GM19238 (cell line): ENCODE measurements around the gene SNX30.

ENCODE experiments used
- DNase-seq: peaks from one replicate; pipeline ENCODE4 v3.0.0; 2011; ENCODE audit warnings: low spot score; ENCODE audit not compliant: insufficient read length

Gene SNX30

GRCh38 chr9:112820881-112821280, 70.3 kb downstream of the SNX30 start:
- DNase-seq: no peak

- no peak for DNase-seq
These were observed 72.1 kb downstream of the SNX30 start for GRCh38 chr9:112822618-112823017.

- no peak for DNase-seq
These were observed 72.7 kb downstream of the SNX30 start for GRCh38 chr9:112823257-112823656.

DNA sequence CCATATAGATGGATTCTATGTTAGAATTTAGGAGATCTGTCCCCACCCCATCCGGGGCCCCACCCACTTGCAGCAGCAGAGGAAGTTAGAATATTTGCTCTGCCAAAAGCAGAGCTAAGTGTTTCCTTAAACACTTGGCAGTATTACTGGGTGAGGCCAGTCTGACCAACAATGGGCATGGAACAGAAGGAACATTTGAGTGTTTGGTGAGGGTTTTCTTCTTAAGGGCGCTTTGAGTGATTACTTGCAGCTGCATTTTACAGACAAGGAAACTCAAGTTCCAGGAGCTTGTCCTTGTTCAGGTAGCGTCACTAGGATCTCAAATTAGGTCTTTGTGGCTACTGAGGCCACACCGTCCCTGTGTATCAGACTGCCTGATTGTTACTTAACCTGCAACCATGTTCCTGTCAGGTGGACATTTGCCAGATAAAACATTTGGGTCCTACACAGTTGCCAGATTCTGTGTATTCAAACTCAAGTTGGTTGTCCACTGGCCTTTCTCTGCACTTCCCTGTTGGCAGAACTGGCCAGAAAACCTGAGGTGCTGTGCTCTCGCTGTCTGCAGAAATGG, 80.8 kb downstream of the SNX30 start:
- no peak for DNase-seq

- DNase-seq: no peak
These were observed 81.4 kb downstream of the SNX30 start for GRCh38 chr9:112831969-112832368.

DNA sequence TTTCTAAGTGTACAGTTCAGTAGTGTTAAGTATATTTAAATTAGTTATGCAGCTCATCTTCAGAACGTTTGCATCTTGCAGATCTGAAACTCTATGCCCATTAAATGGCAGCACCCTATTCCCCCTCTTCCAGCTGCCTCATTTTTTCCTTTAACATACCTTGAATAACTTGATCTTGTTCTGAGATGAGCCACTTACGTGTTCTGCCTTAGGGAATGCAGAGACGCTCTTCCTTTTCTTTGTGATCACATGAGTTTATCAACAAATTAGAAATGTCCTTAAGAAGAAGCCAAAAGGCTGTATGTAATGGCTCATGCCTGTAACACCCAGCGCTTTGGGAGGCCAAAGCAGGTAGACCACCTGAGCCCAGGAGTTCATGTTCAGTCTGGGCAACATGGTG, 82.5 kb downstream of the SNX30 start:
- no peak for DNase-seq

- DNase-seq: no peak
These were observed 85.8 kb downstream of the SNX30 start for GRCh38 chr9:112836394-112836793.

DNA sequence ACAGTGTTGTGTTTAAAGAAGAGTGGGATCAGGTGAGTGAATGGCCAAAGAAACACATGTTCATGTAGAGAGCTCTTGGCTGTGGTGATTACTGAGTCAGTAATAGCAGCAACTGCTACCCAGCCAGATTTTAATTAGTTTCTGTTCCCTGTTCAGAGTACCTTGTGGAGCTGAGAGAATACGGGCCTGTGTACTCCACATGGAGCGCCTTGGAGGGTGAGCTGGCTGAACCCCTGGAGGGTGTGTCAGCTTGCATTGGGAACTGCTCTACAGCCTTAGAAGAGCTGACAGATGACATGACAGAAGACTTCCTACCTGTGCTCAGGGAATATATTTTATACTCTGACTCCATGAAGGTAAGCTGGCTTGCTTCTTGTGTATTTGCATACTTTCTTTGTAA, 87.8 kb downstream of the SNX30 start:
- DNase-seq: no peak

- no peak for DNase-seq
These were observed 88.8 kb downstream of the SNX30 start for GRCh38 chr9:112839331-112839730.

DNA sequence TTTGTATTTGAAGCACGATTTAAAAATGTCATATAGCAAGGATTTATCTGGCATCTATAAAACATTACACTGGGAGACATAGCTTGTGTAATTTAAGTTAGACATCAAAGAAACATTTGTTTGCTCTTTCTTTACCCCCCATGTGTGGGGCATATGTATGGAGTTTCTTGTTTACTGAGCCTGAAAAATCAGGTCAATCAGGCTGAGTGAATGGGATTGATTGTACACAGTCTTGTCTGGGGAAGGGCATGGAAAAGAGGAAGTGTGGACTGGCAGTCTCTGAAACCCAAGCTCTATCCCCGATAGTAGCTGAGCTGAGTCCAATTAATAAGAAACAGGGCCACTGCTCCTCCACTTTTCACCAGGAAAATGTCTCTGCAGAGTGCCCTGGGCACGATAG, 90.7 kb downstream of the SNX30 start:
- DNase-seq: no peak

DNA sequence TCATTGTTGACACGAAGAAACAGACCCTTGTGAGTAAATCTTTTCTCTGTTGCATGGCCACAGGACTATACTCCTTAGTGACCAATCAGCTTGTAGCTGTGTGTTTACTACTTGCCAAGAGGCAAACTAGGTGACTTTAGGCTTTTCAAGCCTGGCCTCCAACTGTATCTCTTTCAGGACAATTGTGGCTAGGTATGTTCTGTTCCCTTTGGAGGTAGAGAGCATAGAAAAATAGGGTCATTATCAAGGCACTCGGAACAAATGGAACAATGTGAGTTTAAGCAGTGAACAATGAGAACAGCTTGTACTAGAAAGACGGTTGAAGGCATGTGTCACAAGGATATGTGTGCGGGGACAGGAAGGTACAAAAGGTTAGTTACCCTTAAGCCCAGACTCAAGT, 92.0 kb downstream of the SNX30 start:
- no peak for DNase-seq

DNA sequence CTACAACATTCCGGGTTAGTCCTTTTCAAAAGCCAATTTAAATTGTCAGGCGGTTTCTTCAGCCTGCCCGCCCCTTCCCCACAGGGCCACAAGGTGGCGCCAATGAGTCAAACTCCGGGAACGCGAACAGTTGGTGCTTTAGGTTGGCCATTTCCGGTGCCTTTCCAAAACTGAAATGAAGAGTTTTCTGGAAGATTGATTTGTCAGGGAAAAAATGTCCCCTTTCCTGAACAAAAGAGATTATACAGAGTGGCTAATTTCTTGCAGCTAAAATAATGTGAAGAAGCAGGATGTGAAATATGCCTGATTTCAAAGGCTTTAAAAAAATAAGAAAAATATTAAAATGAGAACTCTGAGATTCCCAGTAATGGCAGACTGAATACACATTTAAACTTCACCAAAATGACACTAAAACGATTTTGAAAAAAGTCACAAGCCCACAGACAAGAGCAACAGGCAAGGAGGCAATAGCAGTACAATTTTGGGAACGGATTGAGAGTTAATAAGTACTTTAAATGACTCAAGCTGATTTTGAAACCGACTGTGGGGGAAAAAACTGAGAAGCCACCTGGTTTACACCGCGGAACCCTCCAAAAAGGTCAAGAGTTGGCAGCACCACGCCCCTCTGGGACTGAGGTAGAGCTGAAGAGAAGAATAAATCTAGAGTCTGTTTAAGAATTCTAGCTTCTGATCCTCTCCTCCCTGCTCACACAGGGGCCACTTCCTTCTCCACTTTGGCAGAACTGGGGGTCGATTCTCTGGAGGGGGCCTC, 94.4 kb downstream of the SNX30 start:
- DNase-seq: peak; percentile 68

- DNase-seq: no peak
These were observed 96.2 kb downstream of the SNX30 start for GRCh38 chr9:112846528-112847488.

DNA sequence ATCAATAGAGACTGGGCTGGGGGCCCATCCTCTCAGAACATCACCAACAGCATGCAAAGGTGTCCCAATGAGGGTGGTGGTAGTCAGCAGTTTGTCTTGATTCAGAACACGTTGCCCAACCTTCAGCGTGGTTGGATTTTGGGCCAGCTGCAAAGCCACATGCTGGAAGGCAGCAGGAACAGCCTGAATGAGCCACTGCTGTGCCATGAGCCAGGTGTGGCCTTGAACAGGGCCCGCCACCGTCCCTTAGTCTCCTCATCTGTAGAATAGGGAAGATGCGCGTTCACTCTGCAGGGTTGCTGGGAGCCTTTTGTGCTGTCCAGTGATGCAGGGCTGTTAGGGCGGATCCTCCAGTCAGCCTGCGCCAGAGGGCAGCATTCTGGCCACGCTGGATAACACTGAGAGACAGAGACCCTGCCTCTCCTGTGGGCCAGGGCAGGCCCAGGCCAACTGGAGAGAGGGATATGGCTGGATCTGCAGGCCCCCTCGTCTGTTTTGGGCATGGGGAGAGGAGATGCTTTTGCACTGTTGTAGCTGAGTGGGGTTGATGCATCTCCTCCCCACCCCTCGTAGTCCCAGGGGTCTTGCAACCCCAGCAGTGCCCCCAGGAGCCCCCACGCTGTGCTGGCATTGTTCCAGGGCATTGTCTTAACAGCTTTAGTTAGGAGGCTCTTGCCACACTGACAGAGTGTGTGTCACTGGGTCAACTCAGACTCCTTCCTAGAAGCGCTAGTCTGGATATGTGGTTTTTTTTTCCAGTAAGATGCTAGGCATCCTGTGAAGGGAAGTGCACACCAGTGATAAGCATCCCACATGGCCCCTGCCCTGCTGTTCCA, 98.0 kb downstream of the SNX30 start:
- no peak for DNase-seq

- DNase-seq: no peak
These were observed 98.9 kb downstream of the SNX30 start for GRCh38 chr9:112849363-112849922.

- DNase-seq: no peak
These were observed 100.3 kb downstream of the SNX30 start for GRCh38 chr9:112850840-112851239.

DNA sequence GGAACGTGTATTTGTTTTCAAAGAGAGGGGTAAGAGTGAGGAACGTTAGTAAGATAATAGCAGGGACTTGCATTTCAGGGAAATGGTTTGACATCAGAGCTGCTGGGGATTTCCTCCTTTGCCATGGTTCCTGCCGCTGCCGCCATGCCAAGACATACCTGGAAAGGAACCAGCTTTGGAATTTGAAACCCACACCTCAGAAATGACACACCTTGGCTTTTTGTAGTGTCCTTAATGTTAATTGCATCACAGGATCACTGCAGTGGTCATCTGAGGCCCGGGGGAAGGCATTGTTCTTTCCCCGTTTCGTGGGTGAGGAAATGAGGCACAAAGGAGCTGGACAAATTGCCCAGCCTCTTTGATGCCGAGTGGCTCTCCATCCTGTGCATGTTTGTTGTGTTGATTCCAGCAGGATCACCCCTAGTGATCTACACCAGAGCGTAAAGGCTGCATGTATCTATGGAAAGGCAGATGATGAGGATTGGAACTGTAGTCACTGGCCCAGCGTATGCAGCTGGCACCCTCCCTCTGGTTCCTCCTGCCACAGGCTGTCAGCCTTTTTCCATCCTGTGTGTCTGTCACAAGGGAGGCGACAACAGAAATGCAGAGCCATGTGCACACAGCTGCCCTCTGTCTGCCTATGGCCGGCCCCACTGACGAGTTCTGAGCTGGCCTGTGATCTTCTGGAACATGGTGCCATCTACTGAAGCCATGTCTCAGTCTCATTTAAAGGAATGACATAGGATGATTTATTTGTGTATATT, 102.4 kb downstream of the SNX30 start:
- DNase-seq: no peak

GRCh38 chr9:112853882-112854585, 103.5 kb downstream of the SNX30 start:
- no peak for DNase-seq

GRCh38 chr9:112854657-112855056, 104.1 kb downstream of the SNX30 start:
- no peak for DNase-seq

DNA sequence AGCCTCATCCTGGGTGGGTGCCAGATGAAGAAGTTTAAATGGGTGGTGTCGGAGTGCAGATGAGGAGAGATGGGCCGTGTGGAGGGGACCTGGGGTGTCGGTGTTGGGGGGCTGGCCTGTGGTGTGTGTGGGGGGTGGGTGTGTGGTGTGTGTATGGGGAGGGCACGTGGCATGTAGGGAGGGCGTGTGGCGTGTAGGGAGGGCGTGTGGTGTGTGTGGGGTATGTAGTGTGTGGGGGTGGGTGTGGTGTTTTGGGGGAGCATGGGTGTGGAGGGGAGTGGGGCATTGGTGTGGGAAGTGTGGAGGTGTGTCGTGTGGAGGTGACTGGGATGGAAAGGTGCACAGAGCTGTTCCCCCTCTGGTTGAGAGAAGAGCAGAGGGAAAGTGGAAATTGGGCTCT, 105.6 kb downstream of the SNX30 start:
- no peak for DNase-seq
